ENCODE results near the gene TXNDC17. TPM values are rescaled to one million over a fixed set of nuclear protein-coding genes. Genes with fewer than 3 reads are reported as not detected.

The TXNDC17 gene
- total and polyA plus RNA-seq, 2 of the 13 experiments (the other 11 are each of a cell fraction or from before 2014, with no cell fraction given) = 188 to 266 TPM

DNA sequence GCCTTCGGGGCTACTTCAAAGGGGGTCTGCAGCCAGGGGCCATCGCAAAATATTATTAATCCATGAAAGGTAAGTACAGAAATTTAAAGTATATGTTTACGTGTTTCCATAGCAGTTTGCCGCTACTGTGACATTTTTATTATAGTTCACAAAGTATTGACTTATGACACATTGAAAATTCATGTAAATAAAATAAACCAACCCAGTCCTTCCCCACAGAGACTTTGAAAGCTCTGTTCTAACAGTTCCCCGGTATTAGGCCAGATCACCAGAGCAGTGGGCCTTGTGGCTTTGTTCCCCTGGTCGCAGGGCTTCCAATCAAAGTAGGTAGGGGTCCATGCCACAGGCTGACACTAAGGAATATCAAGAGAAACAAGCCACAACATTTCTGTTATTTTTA is 14.2 kb upstream of the TXNDC17 start:
- H3K27me3 ChIP-seq (ENCODE audit: control insufficient read depth in 1 of 2, insufficient read depth in 2 of 2, low read length in 2 of 2) = no peaks in the 10 kb centered on the region
- FAIRE-seq (no peak), DNase-seq (ENCODE audit: low spot score) (no peak), ATAC-seq (no peak)
- no peak overlapping the region for H3K27ac ChIP-seq (ENCODE audit: extremely low read length, insufficient read depth, low read length)
- H2AFZ ChIP-seq (ENCODE audit: low read length) = no peak overlapping the region
- ChIA-PET CTCF (ENCODE audit: low intra/inter-chr PET ratio, low total read pairs) (no interaction called here), POLR2A (no interaction called here)
- no TSS peak for BruUV-seq (replicated peaks)
- no peaks in the 10 kb centered on the region for H3K9me3 ChIP-seq (ENCODE audit: low read length)
- no peak overlapping the region for H3K4me2 ChIP-seq (ENCODE audit: low read depth, low read length)
- in situ Hi-C loops (cut with HindIII; ENCODE audit: extremely low pct_ligation_motif_present, low pct_unique_long_range_greater_than_20kb) = no loop called here
- intact Hi-C loops (cut with micrococcal nuclease; ENCODE audit: unreplicated experiment) = no loop called here
- WGBS (ENCODE audit: low lambda C conversion rate) = 96% methylated on average over 6 of the region's 6 CpGs
- peaks cover 14 to 65% of the 10 kb centered on the region in 2 experiments; a peak in 4 of 5 replicates for H3K36me3 ChIP-seq (replicated peaks in 1 of 2; ENCODE audit: control insufficient read depth in 1 of 2, insufficient read depth in 2 of 2, low read length in 2 of 2)
- H3K4me3 ChIP-seq (replicated peaks in 1 of 3; ENCODE audit: insufficient read depth in 1 of 3, low read depth in 2 of 3, low read length in 3 of 3) = no peak overlapping the region
- no peaks in the 10 kb centered on the region for H3K79me2 ChIP-seq (ENCODE audit: insufficient read depth, low read length)
- no peaks in the 10 kb centered on the region for H4K20me1 ChIP-seq (ENCODE audit: insufficient read depth, low read length)
- no peak overlapping the region for H3K9ac ChIP-seq (ENCODE audit: insufficient read depth, low read depth, low read length)
- no peak for TF ChIP-seq LCORL (IDR thresholded peaks at IDR 0.05)
- TF ChIP-seq LCORL (CRISPR knock-in tag; IDR thresholded peaks at IDR 0.05) = no peak
- no peak for TF ChIP-seq NRL (CRISPR knock-in tag; IDR thresholded peaks at IDR 0.05; ENCODE audit: borderline replicate concordance)
- no peak for TF ChIP-seq KDM4B (CRISPR knock-in tag; IDR thresholded peaks at IDR 0.05)
- no peak for TF ChIP-seq NAIF1 (CRISPR knock-in tag; IDR thresholded peaks at IDR 0.05; ENCODE audit: borderline replicate concordance)
- TF ChIP-seq XBP1 (CRISPR knock-in tag; IDR thresholded peaks at IDR 0.05) = no peak
- TF ChIP-seq HIVEP1 (CRISPR knock-in tag; IDR thresholded peaks at IDR 0.05) = no peak
- no peak for TF ChIP-seq SALL2 (CRISPR knock-in tag; IDR thresholded peaks at IDR 0.05)
- no peak for TF ChIP-seq ZNF12 (CRISPR knock-in tag; IDR thresholded peaks at IDR 0.05)
- H3K4me1 ChIP-seq (ENCODE audit: insufficient read depth, low read length) = no peaks in the 10 kb centered on the region

DNA sequence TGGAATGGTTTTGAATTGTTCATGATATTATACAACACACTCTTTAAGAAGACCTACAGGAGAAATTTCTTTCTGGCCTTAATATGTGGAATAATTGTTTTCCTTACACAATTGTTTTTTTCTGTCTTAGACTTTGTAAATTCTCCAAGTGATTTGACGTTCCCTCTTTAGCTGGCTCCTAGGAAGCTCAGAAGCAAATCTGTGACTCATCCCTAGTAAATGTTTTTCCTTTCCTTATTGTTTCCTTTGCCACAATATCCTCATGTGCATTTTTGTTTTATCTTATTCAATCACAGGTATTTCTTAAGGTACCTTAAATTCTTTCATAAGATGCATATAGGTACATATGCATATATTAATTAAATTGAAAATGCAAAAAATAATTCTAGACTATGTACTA is 13.8 kb upstream of the TXNDC17 start:
- Histone ChIP-seq H3K27ac (ENCODE audit: extremely low read length, insufficient read depth, low read length) (no peak overlapping the region), H3K4me2 (ENCODE audit: low read depth, low read length) (no peak overlapping the region), H3K9me3 (ENCODE audit: low read length) (no peaks in the 10 kb centered on the region), H3K4me1 (ENCODE audit: insufficient read depth, low read length) (no peaks in the 10 kb centered on the region), H2AFZ (ENCODE audit: low read length) (no peak overlapping the region), H3K79me2 (ENCODE audit: insufficient read depth, low read length) (no peaks in the 10 kb centered on the region), H4K20me1 (ENCODE audit: insufficient read depth, low read length) (no peaks in the 10 kb centered on the region), H3K27me3 (ENCODE audit: control insufficient read depth in 1 of 2, insufficient read depth in 2 of 2, low read length in 2 of 2) (no peaks in the 10 kb centered on the region), H3K4me3 (replicated peaks in 1 of 3; ENCODE audit: insufficient read depth in 1 of 3, low read depth in 2 of 3, low read length in 3 of 3) (no peak overlapping the region), H3K9ac (ENCODE audit: insufficient read depth, low read depth, low read length) (no peak overlapping the region), H3K36me3 (replicated peaks in 1 of 2; ENCODE audit: control insufficient read depth in 1 of 2, insufficient read depth in 2 of 2, low read length in 2 of 2) (peaks cover 11 to 64% of the 10 kb centered on the region in 2 experiments; a peak in 4 of 5 replicates)
- intact Hi-C loops (cut with micrococcal nuclease; ENCODE audit: unreplicated experiment) = no loop called here
- in situ Hi-C loops (cut with HindIII; ENCODE audit: extremely low pct_ligation_motif_present, low pct_unique_long_range_greater_than_20kb) = no loop called here
- TF ChIP-seq AGO2 (optimal IDR thresholded peaks at IDR 0.05; ENCODE audit: low read depth, low read length) (no peak), ZBTB38 (CRISPR knock-in tag; IDR thresholded peaks at IDR 0.05) (no peak), ZNF232 (CRISPR knock-in tag; IDR thresholded peaks at IDR 0.05; ENCODE audit: borderline replicate concordance) (no peak), NAIF1 (CRISPR knock-in tag; IDR thresholded peaks at IDR 0.05; ENCODE audit: borderline replicate concordance) (no peak), MEF2D (CRISPR knock-in tag; IDR thresholded peaks at IDR 0.05) (no peak), NCOA1 (CRISPR knock-in tag; IDR thresholded peaks at IDR 0.05) (no peak), GTF3A (CRISPR knock-in tag; conservative IDR thresholded peaks at IDR 0.05) (no peak)
- TF ChIP-seq, protein P1, sequence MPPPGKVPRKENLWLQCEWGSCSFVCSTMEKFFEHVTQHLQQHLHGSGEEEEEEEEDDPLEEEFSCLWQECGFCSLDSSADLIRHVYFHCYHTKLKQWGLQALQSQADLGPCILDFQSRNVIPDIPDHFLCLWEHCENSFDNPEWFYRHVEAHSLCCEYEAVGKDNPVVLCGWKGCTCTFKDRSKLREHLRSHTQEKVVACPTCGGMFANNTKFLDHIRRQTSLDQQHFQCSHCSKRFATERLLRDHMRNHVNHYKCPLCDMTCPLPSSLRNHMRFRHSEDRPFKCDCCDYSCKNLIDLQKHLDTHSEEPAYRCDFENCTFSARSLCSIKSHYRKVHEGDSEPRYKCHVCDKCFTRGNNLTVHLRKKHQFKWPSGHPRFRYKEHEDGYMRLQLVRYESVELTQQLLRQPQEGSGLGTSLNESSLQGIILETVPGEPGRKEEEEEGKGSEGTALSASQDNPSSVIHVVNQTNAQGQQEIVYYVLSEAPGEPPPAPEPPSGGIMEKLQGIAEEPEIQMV (CRISPR knock-in tag; IDR thresholded peaks at IDR 0.05; ENCODE audit: low read depth) = no peak
- TF ChIP-seq, protein P2, sequence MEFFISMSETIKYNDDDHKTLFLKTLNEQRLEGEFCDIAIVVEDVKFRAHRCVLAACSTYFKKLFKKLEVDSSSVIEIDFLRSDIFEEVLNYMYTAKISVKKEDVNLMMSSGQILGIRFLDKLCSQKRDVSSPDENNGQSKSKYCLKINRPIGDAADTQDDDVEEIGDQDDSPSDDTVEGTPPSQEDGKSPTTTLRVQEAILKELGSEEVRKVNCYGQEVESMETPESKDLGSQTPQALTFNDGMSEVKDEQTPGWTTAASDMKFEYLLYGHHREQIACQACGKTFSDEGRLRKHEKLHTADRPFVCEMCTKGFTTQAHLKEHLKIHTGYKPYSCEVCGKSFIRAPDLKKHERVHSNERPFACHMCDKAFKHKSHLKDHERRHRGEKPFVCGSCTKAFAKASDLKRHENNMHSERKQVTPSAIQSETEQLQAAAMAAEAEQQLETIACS (CRISPR knock-in tag; IDR thresholded peaks at IDR 0.05) = no peak
- TF ChIP-seq, protein P3, sequence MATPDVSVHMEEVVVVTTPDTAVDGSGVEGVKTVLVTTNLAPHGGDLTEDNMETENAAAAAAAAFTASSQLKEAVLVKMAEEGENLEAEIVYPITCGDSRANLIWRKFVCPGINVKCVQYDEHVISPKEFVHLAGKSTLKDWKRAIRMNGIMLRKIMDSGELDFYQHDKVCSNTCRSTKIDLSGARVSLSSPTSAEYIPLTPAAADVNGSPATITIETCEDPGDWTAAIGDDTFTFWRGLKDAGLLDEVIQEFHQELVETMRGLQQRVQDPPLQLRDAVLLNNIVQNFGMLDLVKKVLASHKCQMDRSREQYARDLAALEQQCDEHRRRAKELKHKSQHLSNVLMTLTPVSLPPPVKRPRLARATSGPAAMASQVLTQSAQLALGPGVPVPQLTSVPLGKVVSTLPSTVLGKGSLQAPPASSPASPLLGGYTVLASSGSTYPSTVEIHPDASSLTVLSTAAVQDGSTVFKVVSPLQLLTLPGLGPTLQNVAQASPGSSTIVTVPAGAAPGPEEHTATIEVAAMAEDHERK (CRISPR knock-in tag; IDR thresholded peaks at IDR 0.05; ENCODE audit: low read depth) = no peak
- no peak for FAIRE-seq
- ChIA-PET CTCF (ENCODE audit: low intra/inter-chr PET ratio, low total read pairs) (no interaction called here), POLR2A (no interaction called here)
- DNase-seq (ENCODE audit: low spot score) = no peak
- no peak for ATAC-seq
- no TSS peak for BruUV-seq (replicated peaks)
- WGBS (ENCODE audit: low lambda C conversion rate) = 100% methylated on average over 1 of the region's 1 CpG

All from HepG2 (cell line).